DND-41 (cell line): ENCODE results near the gene KRTAP19-1.
A peak's percentile ranks its signal among the peaks of the same experiment; 100 is the strongest.

ENCODE experiments used
- EZH2 ChIP-seq: IDR thresholded peaks from 3 replicates; pipeline ENCODE4 v1.6.1; 2012; ENCODE audit warnings: borderline replicate concordance, low read depth, mild to moderate bottlenecking, moderate library complexity, low read length, inconsistent platforms; ENCODE audit not compliant: severe bottlenecking
- TF ChIP-seq, protein P1 (sequence below): IDR thresholded peaks from 2 replicates; pipeline ENCODE4 v1.5.1; 2012; ENCODE audit warnings: borderline replicate concordance, low read length, moderate library complexity, mild to moderate bottlenecking; ENCODE audit not compliant: poor library complexity, severe bottlenecking; ENCODE audit errors: extremely low read depth

GRCh38 chr21:30434033-30434631, 46.0 kb downstream of the KRTAP19-1 start:
- TF ChIP-seq, protein P1, sequence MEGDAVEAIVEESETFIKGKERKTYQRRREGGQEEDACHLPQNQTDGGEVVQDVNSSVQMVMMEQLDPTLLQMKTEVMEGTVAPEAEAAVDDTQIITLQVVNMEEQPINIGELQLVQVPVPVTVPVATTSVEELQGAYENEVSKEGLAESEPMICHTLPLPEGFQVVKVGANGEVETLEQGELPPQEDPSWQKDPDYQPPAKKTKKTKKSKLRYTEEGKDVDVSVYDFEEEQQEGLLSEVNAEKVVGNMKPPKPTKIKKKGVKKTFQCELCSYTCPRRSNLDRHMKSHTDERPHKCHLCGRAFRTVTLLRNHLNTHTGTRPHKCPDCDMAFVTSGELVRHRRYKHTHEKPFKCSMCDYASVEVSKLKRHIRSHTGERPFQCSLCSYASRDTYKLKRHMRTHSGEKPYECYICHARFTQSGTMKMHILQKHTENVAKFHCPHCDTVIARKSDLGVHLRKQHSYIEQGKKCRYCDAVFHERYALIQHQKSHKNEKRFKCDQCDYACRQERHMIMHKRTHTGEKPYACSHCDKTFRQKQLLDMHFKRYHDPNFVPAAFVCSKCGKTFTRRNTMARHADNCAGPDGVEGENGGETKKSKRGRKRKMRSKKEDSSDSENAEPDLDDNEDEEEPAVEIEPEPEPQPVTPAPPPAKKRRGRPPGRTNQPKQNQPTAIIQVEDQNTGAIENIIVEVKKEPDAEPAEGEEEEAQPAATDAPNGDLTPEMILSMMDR, result peak; percentile 80
- no peak for TF ChIP-seq EZH2
